ENCODE measurements around the gene DUSP11.
"Not testable (repeated sequence)": the region's sequence is repeated elsewhere in the genome, so short reads cannot be mapped to it uniquely, and the experiment has no call there.

DUSP11 gene

GRCh38 chr2:73779467-73780236, at the start of gene DUSP11:
TSS of gene DUSP11 (minus strand) at chr2:73780103. CDS start at chr2:73779974, 129 bp downstream.
- DNase-seq, result peak; percentile 89 to 96

DNA sequence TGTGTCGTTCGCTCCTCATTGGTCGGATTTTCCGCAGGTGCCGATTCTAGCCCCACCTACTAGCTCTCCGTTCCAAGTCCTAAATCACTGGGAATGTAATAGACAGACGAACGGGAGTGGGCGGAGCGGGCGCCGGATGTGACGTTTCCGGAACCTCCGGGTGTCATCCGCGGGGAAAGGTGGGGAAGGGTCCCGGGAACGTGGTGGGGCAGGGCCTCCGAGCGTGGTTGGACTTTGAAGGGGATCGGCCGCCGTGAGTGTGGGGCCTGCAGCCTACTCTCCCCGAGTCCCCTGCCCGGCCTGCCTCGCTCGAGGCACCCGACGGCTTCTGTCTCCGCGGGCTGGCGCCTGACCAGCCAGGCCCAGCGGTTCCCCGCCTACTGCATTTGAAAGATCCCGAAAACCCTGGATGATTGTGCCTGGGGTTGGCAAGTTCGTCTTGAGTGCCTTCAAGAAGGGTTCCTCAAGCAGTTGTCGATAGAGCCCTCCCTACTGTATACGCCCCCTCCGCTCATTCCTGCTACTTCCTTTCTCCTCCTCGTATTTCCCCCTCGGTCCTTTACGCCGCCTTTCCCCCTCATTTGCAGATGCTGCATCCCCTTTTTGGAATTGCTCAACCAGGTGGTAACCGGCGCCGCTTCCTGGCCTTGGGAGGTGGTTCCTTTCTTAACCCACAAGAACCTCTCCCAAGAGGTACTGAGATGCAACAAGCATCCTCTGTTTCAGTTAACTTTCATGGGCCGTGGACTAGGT, 49.1 kb upstream of the DUSP11 start, which contains the start of gene STAMBP:
Gene STAMBP (plus strand): TSS at position 144 of the 753 bp plus-strand sequence. CDS start 1,896 bp downstream, outside the sequence.
- peak; percentile 93 to 94 for DNase-seq

DNA sequence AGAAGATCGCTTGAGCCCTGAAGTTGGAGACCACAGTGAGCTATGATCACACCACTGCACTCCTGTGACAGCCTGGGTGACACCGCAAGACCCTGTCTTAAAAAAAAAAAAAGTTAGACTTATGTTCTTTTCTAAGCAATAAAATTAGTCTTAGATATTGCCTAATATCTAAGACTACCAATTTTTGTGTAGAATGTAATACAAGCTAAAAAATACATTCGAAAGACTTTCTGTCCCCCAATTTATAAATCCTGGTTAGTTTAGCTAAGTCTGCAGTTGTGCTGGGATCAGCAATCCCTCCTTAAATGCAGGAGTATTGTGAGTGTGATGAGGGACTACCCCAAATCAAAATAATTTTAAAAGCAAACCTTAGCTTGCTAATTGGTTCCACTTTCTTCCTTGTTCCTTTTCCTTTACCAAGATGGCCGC, 48.5 kb upstream of the DUSP11 start:
- DNase-seq, result no peak

DNA sequence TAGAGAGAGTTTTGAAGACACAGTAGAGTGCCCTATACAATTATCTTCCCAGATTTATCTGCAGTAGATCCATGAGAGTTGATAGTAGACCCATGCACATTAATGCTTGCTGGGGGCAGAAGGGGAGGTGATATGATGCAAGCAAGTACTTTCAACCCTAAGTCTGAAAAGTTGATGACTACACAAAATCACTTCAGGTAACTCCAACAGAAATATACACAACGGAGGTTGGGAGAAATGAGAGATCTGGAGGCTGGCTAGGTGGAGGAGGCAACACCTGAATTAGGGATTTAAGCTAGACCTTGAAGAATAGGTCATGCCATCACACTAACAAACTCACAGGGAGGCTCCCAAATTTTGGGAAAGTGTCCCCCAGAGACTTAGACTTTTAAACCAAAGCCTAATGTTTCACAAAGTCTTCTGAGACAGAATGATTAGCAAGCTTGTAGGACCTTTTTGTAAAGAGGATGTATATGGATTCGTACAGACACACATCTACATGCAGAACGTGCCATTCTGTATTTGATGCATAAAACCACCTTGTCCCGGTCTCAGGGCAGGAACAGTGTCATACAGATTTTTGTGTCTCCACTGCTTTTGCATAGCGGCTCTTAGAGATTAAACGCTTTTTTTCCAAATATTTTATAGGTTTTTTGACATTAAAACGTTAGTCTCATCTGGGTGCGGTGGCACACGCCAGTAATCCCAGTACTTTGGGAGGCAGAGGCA, 47.9 kb upstream of the DUSP11 start:
- no peak for DNase-seq

- DNase-seq, result peak in 1 of 2 experiments; percentile 40
Measured at GRCh38 chr2:73827018-73827417, 47.1 kb upstream of the DUSP11 start.

- peak; percentile 14 to 52 for DNase-seq
Measured at GRCh38 chr2:73825408-73825807, 45.5 kb upstream of the DUSP11 start.

GRCh38 chr2:73823916-73824523, 44.1 kb upstream of the DUSP11 start:
- DNase-seq, result peak; percentile 35 to 74

- DNase-seq, result no peak
Measured at GRCh38 chr2:73823416-73823815, 43.5 kb upstream of the DUSP11 start.

GRCh38 chr2:73822991-73823390, 43.1 kb upstream of the DUSP11 start:
- DNase-seq, result no peak

- DNase-seq, result no peak
Measured at GRCh38 chr2:73822276-73822675, 42.4 kb upstream of the DUSP11 start.

DNA sequence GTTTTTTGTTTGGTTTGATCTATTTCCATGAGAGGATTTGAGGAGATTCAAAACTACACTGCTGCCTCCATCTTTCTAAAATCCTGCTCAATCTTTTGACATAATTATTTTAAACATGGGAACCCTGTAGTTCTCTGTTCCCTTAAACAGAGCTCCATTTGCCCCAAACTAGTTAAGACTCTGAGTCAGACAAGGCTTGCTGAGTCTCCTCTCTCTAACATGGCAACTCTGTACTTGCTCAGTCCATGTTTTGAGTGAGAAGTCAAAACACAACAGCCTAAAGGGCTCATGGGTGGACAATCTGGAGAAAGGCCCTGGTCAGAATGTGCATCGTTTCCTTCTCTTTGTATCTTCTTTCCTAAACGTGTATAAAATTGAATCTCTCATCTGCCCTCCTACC, 41.8 kb upstream of the DUSP11 start:
- DNase-seq, result no peak

DNA sequence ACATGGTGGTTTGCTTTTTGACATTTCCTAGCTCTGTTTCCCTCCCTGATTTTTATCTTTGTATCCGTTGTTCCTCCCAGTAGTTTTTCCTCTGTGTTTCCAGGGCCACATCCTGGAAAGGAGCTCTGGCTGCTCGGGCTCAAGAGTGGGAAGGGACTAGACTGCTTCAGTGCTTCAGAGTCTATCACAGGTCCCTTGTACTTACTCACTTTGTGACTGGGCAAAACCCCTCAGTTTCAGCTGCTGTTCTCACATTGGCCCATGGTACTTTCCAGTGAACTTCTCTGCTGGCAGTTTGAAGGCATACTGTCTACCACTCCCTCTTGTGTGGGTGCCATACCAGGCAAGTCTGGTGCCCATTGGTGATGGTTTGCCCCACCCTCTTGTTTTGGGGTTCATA, 41.3 kb upstream of the DUSP11 start:
- DNase-seq, result no peak

GRCh38 chr2:73818296-73818695, 38.4 kb upstream of the DUSP11 start:
- no peak for DNase-seq

GRCh38 chr2:73812635-73813034, 32.7 kb upstream of the DUSP11 start:
- no peak for DNase-seq

DNA sequence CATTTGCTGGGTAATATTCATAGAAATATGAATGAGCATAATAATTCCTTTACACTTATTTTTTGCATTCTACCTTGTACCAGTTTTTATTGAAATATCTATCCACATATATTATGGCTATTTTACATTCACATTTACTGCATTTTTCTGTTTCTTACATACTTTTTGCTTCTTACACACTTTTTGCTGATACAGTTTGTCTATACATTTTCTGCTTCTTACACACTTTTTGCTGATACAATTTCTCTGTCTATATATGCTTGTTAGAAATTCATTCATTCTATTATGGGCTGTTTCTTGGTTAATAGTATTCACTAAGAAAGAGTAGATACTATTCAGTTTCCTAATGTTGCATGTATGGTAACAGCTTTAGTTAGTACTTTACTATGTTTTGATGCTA, 32.0 kb upstream of the DUSP11 start:
- no peak for DNase-seq

- DNase-seq, result not testable (repeated sequence)
Measured at GRCh38 chr2:73783883-73784282, 4.0 kb upstream of the DUSP11 start, which contains the start of gene C2orf78. TSS of gene C2orf78 (plus strand) at chr2:73784183. CDS start at chr2:73784310, 127 bp downstream.

DNA sequence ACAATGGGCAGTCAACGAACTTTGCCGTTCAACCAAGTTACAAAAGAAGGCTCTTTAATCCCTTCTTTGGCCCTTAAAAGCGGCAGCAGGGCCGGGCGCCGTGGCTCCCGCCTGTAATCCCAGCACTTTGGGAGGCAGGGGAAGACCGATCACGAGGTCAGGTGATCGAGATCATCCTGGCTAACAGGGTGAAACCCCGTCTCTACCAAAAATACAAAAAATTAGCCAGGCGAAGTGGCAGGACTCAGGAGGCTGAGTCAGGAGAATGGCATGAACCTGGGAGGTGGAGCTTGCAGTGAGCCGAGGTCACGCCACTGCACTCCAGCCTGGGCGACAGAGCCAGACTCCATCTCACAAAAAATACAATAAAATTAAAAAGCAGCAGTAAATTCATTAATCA, 3.5 kb upstream of the DUSP11 start:
- DNase-seq, result not testable (repeated sequence)

DNA sequence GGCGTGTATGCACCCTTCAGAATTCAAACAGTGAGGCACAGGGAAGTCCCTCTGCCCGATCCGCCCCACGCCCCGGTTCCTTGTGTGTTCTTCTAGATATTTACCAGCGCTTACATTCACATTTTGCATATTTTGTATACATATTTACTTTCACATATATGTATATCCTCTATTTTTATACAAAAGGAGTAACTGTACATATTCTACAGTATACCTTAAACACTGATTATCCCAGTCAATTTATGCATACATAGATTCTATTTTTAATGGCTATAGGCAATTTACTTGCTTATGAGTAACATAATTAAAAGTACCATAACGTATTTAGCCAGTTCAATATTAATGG, 307 bp upstream of the DUSP11 start:
- no peak for DNase-seq

- DNase-seq, result not testable (repeated sequence)
Measured at GRCh38 chr2:73778867-73779466, 936 bp downstream of the DUSP11 start.

- DNase-seq, result no peak
Measured at GRCh38 chr2:73776869-73777519, 2.9 kb downstream of the DUSP11 start.

- DNase-seq, result no peak
Measured at GRCh38 chr2:73776381-73776780, 3.5 kb downstream of the DUSP11 start.

- no peak for DNase-seq
Measured at GRCh38 chr2:73772819-73773218, 7.1 kb downstream of the DUSP11 start.

Measured in NCI-H524 (cell line).